SU-DHL-6 (cell line): ENCODE results near the gene MNS1.

Experiments used
- H2AFZ ChIP-seq: fragments of 200-600 bp; sonication (generic); 2 replicates; pipeline ENCODE4 v1.6.1; 2014; ENCODE audit warnings: low read depth, mild to moderate bottlenecking, moderate library complexity, mixed read lengths, antibody characterized with exemption, low read length; ENCODE audit not compliant: severe bottlenecking
- H3F3A ChIP-seq: fragments of 200-600 bp; shearing (Covaris generic); 2 replicates; pipeline ENCODE4 v1.6.0; 2016; ENCODE audit warnings: antibody characterized with exemption, mild to moderate bottlenecking; ENCODE audit not compliant: insufficient read depth
- H3K27ac ChIP-seq: fragments of 200-600 bp; sonication (generic); 2 replicates; pipeline ENCODE4 v1.5.1; 2016; ENCODE audit warnings: low read depth, mild to moderate bottlenecking, low read length, moderate library complexity, mixed read lengths
- H3K27me3 ChIP-seq: fragments of 200-600 bp; sonication (generic), shearing (Covaris generic); 2 replicates; pipeline ENCODE4 v1.6.0; 2014; ENCODE audit warnings: mild to moderate bottlenecking, low read length
- H3K36me3 ChIP-seq: fragments of 200-600 bp; sonication (generic); 2 replicates; pipeline ENCODE4 v1.6.1; 2014; ENCODE audit warnings: mild to moderate bottlenecking, low read length, mixed read lengths
- H3K4me2 ChIP-seq: fragments of 300-600, 200-600 bp; shearing (Covaris generic), sonication (generic); 2 replicates; pipeline ENCODE4 v1.6.0; 2014; ENCODE audit warnings: low read length, low read depth, mild to moderate bottlenecking; ENCODE audit not compliant: poor library complexity, severe bottlenecking
- H3K4me3 ChIP-seq: fragments of 200-600 bp; sonication (generic); 2 replicates; pipeline ENCODE4 v1.5.1; 2014; ENCODE audit warnings: antibody characterized with exemption, low read length, mild to moderate bottlenecking, mixed read lengths; ENCODE audit not compliant: insufficient read depth, poor library complexity, severe bottlenecking
- H3K79me2 ChIP-seq: fragments of 200-600 bp; sonication (generic); 2 replicates; pipeline ENCODE4 v1.6.1; 2014; ENCODE audit warnings: mild to moderate bottlenecking, low read length, moderate library complexity; ENCODE audit not compliant: insufficient read depth
- H3K9ac ChIP-seq: fragments of 200-600 bp; sonication (generic); 2 replicates; pipeline ENCODE4 v1.7.0; 2014; ENCODE audit warnings: mild to moderate bottlenecking, low read length
- H3K9me2 ChIP-seq: fragments of 200-600 bp; sonication (generic); replicated peaks from 2 replicates; pipeline ENCODE4 v1.6.1; 2014; ENCODE audit warnings: low read length; ENCODE audit not compliant: insufficient read depth
- H3K9me3 ChIP-seq: fragments of 200-600 bp; sonication (generic); 2 replicates; pipeline ENCODE4 v1.6.1; 2014; ENCODE audit warnings: low read length, mixed read lengths; ENCODE audit not compliant: insufficient read depth
- H4K20me1 ChIP-seq: fragments of 200-600 bp; sonication (generic); 2 replicates; pipeline ENCODE4 v1.6.1; 2014; ENCODE audit warnings: low read depth, mild to moderate bottlenecking, antibody characterized with exemption, low read length, moderate library complexity, mixed read lengths
- EZH2phosphoT487 ChIP-seq: fragments of 200-600 bp; sonication (generic), shearing (Covaris generic); conservative IDR thresholded peaks from 2 replicates; pipeline ENCODE4 v1.6.1; 2018; ENCODE audit warnings: mild to moderate bottlenecking, antibody characterized with exemption, low read length, moderate library complexity, mixed read lengths
- TF ChIP-seq, protein P1 (sequence below): fragments of 200-600 bp; sonication (generic); IDR thresholded peaks from one replicate; pipeline ENCODE4 v1.5.1; 2017; ENCODE audit warnings: antibody characterized with exemption, mild to moderate bottlenecking, low read length, moderate library complexity; ENCODE audit not compliant: insufficient read depth, poor library complexity, severe bottlenecking

Gene MNS1

DNA sequence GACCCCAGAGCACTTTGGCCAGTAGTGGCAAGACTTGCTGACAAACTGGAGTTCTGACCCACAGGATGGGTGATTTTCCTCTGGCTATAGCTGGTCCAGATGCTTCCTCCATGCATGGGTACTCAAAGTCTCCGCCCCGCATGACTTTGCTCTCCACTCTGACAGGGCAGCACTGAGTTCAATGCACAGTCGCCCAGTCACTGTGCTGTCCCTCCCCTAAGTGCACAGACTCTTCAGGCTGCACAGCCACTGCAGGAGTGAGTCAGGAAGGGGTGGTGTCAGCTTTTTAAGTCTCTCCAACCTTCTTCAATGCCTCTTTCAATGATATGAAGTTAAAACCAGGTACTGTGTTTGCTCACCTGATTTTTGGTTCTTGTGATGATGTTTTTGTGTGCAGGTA is 81.9 kb downstream of the MNS1 start:
- no peaks in the 10 kb centered on the region for H3K36me3 ChIP-seq
- no peak overlapping the region for H3K9ac ChIP-seq
- no peaks in the 10 kb centered on the region for H3F3A ChIP-seq
- no peaks in the 10 kb centered on the region for H3K9me2 ChIP-seq
- TF ChIP-seq, protein P1, sequence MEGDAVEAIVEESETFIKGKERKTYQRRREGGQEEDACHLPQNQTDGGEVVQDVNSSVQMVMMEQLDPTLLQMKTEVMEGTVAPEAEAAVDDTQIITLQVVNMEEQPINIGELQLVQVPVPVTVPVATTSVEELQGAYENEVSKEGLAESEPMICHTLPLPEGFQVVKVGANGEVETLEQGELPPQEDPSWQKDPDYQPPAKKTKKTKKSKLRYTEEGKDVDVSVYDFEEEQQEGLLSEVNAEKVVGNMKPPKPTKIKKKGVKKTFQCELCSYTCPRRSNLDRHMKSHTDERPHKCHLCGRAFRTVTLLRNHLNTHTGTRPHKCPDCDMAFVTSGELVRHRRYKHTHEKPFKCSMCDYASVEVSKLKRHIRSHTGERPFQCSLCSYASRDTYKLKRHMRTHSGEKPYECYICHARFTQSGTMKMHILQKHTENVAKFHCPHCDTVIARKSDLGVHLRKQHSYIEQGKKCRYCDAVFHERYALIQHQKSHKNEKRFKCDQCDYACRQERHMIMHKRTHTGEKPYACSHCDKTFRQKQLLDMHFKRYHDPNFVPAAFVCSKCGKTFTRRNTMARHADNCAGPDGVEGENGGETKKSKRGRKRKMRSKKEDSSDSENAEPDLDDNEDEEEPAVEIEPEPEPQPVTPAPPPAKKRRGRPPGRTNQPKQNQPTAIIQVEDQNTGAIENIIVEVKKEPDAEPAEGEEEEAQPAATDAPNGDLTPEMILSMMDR: no peak
- no peak for TF ChIP-seq EZH2phosphoT487
- H2AFZ ChIP-seq: no peak overlapping the region
- no peaks in the 10 kb centered on the region for H3K27me3 ChIP-seq
- no peaks in the 10 kb centered on the region for H3K9me3 ChIP-seq
- no peak overlapping the region for H3K4me3 ChIP-seq
- H4K20me1 ChIP-seq: no peaks in the 10 kb centered on the region
- no peak overlapping the region for H3K4me2 ChIP-seq
- H3K79me2 ChIP-seq: no peaks in the 10 kb centered on the region
- no peak overlapping the region for H3K27ac ChIP-seq
